Measurements from ENCODE around the gene DNM1. TPM values are rescaled to one million over a fixed set of nuclear protein-coding genes. Genes with fewer than 3 reads are reported as not detected.

DNM1 gene
- total and polyA plus RNA-seq, 2 of the 8 experiments (the other 6 are each of a cell fraction or from before 2014, with no cell fraction given) = 34.3 to 62.7 TPM

- POLR2A ChIA-PET (ENCODE audit: partially characterized antibody) = interaction anchor here (1.0 to 3.1 kb wide), 5 partner anchors 12 to 55 kb away, joined by 3 to 21 read pairs (median 4); no protein-coding TSS in a partner anchor
- Histone ChIP-seq H3K56ac (replicated peaks; ENCODE audit: insufficient read length, low read depth, low read length) (no peak overlapping the region), H4K20me1 (replicated peaks in 1 of 2; ENCODE audit: control insufficient read depth in 1 of 2, insufficient read depth in 2 of 2, low read length in 2 of 2) (peaks cover 0 to 12% of the 10 kb centered on the region in 2 experiments), H2BK15ac (ENCODE audit: low read length) (no peak overlapping the region), H2BK12ac (ENCODE audit: low read depth, low read length) (no peak overlapping the region), H3K79me2 (ENCODE audit: control insufficient read depth in 1 of 2, insufficient read depth in 2 of 2, low read length in 2 of 2) (no peaks in the 10 kb centered on the region), H2BK120ac (replicated peaks; ENCODE audit: low read depth, low read length) (no peak overlapping the region), H3K27me3 (replicated peaks in 1 of 4; ENCODE audit: control insufficient read depth in 3 of 4, extremely low read depth in 1 of 4, insufficient read depth in 3 of 4, low read length in 3 of 4) (no peaks in the 10 kb centered on the region), H2BK5ac (ENCODE audit: low read depth, low read length) (no peak overlapping the region), H3K4me2 (ENCODE audit: insufficient read depth in 1 of 2, low read depth in 2 of 2, low read length in 2 of 2) (no peak overlapping the region), H2BK20ac (ENCODE audit: low read length) (no peak overlapping the region), H3K18ac (ENCODE audit: extremely low read depth, low read length) (no peak overlapping the region), H3K9me3 (ENCODE audit: insufficient read depth in 2 of 2, low read depth in 1 of 2, low read length in 1 of 2) (no peaks in the 10 kb centered on the region), H4K8ac (ENCODE audit: extremely low read depth, insufficient read depth, low read length) (no peak overlapping the region), H3K4me1 (replicated peaks in 1 of 4; ENCODE audit: control insufficient read depth in 3 of 4, insufficient read depth in 4 of 4, low read length in 3 of 4) (peaks cover 0 to 7% (median 3%) of the 10 kb centered on the region in 4 experiments; a peak in 5 of 7 replicates), H2AFZ (ENCODE audit: low read length) (no peak overlapping the region), H4K91ac (replicated peaks; ENCODE audit: insufficient read length, low read length) (no peak overlapping the region), H3K4ac (replicated peaks; ENCODE audit: insufficient read length, low read depth, low read length) (no peak overlapping the region), H3K23ac (ENCODE audit: insufficient read length) (no peak overlapping the region), H3K9ac (replicated peaks in 1 of 4; ENCODE audit: extremely low read depth in 1 of 4, low read depth in 3 of 4, low read length in 3 of 4) (no peak overlapping the region), H2AK5ac (ENCODE audit: low read depth, low read length) (no peak overlapping the region), H3K14ac (ENCODE audit: insufficient read length) (no peak overlapping the region), H3K79me1 (ENCODE audit: low read depth, low read length) (no peaks in the 10 kb centered on the region), H3K4me3 (ENCODE audit: extremely low read depth in 1 of 4, insufficient read depth in 2 of 4, low read depth in 3 of 4, low read length in 4 of 4) (no peak overlapping the region), H3K27ac (ENCODE audit: low read depth, low read length) (no peak overlapping the region), H4K5ac (ENCODE audit: insufficient read length, low read depth, low read length) (no peak overlapping the region), H3K36me3 (ENCODE audit: control insufficient read depth in 2 of 4, insufficient read depth in 4 of 4, low read length in 3 of 4) (peaks cover 6 to 19% (median 13%) of the 10 kb centered on the region in 4 experiments), H3K23me2 (ENCODE audit: low read depth, low read length) (0 out of 2 replicates have a peak, but pooled peaks cover 2% of the 10 kb centered on the region)
- CTCF ChIA-PET (ENCODE audit: partially characterized antibody) = interaction anchor here (1.1 to 1.3 kb wide), 2 partner anchors 33 to 47 kb away, joined by 3 to 4 read pairs; no protein-coding TSS in a partner anchor
- FAIRE-seq (no peak), DNase-seq (ENCODE audit: low read depth in 1 of 2, low spot score in 2 of 2) (no peak)
- WGBS, 2 experiments (ENCODE audit: extremely low coverage in 1 of 2, insufficient coverage in 1 of 2, insufficient read length in 1 of 2, insufficient replicate concordance in 2 of 2, low coverage in 1 of 2, low lambda C conversion rate in 2 of 2, missing lambda C conversion rate in 1 of 2) = 91% methylated on average over 10 of the region's 10 CpGs; no CpG with 5 or more reads in 1 of the 2 experiments
- TF ChIP-seq SIN3A (conservative IDR thresholded peaks at IDR 0.05 in 1 of 2, IDR thresholded peaks at IDR 0.05 in 1 of 2; ENCODE audit: low read depth in 1 of 2, low read length in 2 of 2) = no peak
- no peak for TF ChIP-seq RAD21 (IDR thresholded peaks at IDR 0.05 in 1 of 2, conservative IDR thresholded peaks at IDR 0.05 in 1 of 2; ENCODE audit: low read depth in 2 of 2, low read length in 2 of 2)
- TF ChIP-seq CBX8 (IDR thresholded peaks at IDR 0.05; ENCODE audit: borderline replicate concordance, low read depth, low read length) = no peak
These were observed 18.8 kb downstream of the DNM1 start for GRCh38 chr9:128222026-128222425.
